Caco-2 (cell line): ENCODE data around the gene CLSTN1. TPM values are rescaled to one million over a fixed set of nuclear protein-coding genes. Genes with fewer than 3 reads are reported as not detected.

Experiments
- BruUV-seq: library from RNA; stranded (reverse); fragments of 400-500 nt; replicated peaks from 2 replicates; lab custom pipeline; 2021; lab: Mats Ljungman, UMichigan
- CTCF ChIA-PET: fragments of 300-600 bp; sonication (Branson Sonifier 250); formaldehyde crosslinking; loops from one replicate; lab custom pipeline; 2022; ENCODE audit warnings: antibody characterized with exemption; lab: Charles Lee
- POLR2A ChIA-PET: fragments of 300-600 bp; sonication (Branson Sonifier 250); formaldehyde crosslinking; loops from one replicate; lab custom pipeline; 2022; ENCODE audit warnings: antibody characterized with exemption; lab: Charles Lee
- DNase-seq, 2 experiments: peaks; one replicate each; pipeline versions ENCODE4 v3.0.0 to v3.0.0-alpha.2; 2020 to 2022
- H3K27me3 ChIP-seq: replicated peaks from 2 replicates; pipeline ENCODE4 v1.6.0; 2011; ENCODE audit warnings: low read length; ENCODE audit not compliant: control insufficient read depth, insufficient read depth
- H3K36me3 ChIP-seq: 2 replicates; pipeline ENCODE4 v1.5.1; 2011; ENCODE audit warnings: low read length; ENCODE audit not compliant: control insufficient read depth, insufficient read depth
- H3K4me1 ChIP-seq: fragments of 250-450 bp; sonication (Bioruptor Pico); 2 replicates; pipeline ENCODE4 v1.5.1; 2020; ENCODE audit warnings: mild to moderate bottlenecking
- H3K4me3 ChIP-seq: 2 replicates; pipeline ENCODE4 v1.5.1; 2011; ENCODE audit warnings: low read depth, mild to moderate bottlenecking, control low read depth, low read length
- H3K9me3 ChIP-seq: fragments of 250-450 bp; sonication (Bioruptor Pico); 2 replicates; pipeline ENCODE4 v1.5.1; 2020; ENCODE audit warnings: mild to moderate bottlenecking, moderate library complexity
- H3K27ac Mint-ChIP-seq: one replicate; pipeline ENCODE4 v1.8.0; 2022; ENCODE audit warnings: mixed read lengths; ENCODE audit not compliant: unreplicated experiment
- H3K27me3 Mint-ChIP-seq: one replicate; pipeline ENCODE4 v1.8.0; 2022; ENCODE audit warnings: mixed read lengths; ENCODE audit not compliant: insufficient read depth, unreplicated experiment
- H3K36me3 Mint-ChIP-seq: one replicate; pipeline ENCODE4 v1.8.0; 2022; ENCODE audit warnings: mild to moderate bottlenecking, mixed read lengths; ENCODE audit not compliant: insufficient read depth, unreplicated experiment
- H3K4me1 Mint-ChIP-seq: one replicate; pipeline ENCODE4 v1.8.0; 2022; ENCODE audit warnings: low read depth, mixed read lengths; ENCODE audit not compliant: unreplicated experiment
- H3K4me3 Mint-ChIP-seq: one replicate; pipeline ENCODE4 v1.8.0; 2022; ENCODE audit warnings: mild to moderate bottlenecking, moderate library complexity, mixed read lengths; ENCODE audit not compliant: unreplicated experiment
- H3K9me3 Mint-ChIP-seq: one replicate; pipeline ENCODE4 v1.8.0; 2022; ENCODE audit warnings: mixed read lengths; ENCODE audit not compliant: unreplicated experiment
- intact Hi-C: fragments of 100-400 bp; cut with micrococcal nuclease; formaldehyde crosslinking; loops from one replicate; pipeline ENCODE4 v1.10.0; 2022; ENCODE audit not compliant: unreplicated experiment
- total RNA-seq: library from RNA; stranded (reverse); gene quantifications from 2 replicates; pipeline ENCODE4 v1.2.3, GENCODE V29; 2022
- TF ChIP-seq, protein P1 (sequence below), 2 experiments: fragments of 200-600 bp in 1 of 2; IDR thresholded peaks; 1 replicate in 1 of 2; 2 replicates in 1 of 2; pipeline versions ENCODE4 v1.5.1 to v1.8.0; 2011 to 2022; ENCODE audit warnings: antibody characterized with exemption in 1 of 2, control low read depth in 1 of 2, inconsistent platforms in 1 of 2, low read depth in 1 of 2, low read length in 1 of 2, mild to moderate bottlenecking in 1 of 2, moderate library complexity in 1 of 2; ENCODE audit not compliant: insufficient read depth in 1 of 2, severe bottlenecking in 1 of 2, unreplicated experiment in 1 of 2

The CLSTN1 gene
- total RNA-seq, 1 experiment from 2014 or later: 102 TPM

DNA sequence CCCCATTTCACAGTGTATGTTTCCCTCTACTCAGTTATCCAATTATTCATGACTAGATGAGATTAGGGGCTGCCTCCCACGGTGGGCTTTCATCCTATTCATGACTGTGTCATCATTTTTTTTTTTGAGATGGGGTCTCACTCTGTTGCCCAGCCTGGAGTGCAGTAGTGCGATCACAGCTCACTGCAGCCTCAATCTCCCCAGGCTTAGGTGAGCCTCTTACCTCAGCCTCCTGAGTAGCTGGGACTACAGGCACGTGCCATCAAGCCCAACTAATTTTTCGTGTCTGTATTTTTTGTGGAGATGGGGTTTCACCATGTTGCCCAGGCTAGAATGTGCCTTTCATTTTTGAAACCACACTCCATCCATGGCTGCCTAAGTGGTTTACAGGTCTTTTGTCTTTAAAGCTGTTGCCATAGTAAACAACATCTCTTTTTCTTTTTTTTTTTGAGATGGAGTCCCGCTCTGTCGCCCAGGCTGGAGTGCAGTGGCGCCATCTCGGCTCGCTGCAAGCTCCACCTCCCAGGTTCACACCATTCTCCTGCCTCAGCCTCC, 112.2 kb downstream of the CLSTN1 start:
- H3K4me3 Mint-ChIP-seq: no peak overlapping the region
- Histone ChIP-seq H3K4me3 (no peak overlapping the region), H3K9me3 (no peaks in the 10 kb centered on the region), H3K36me3 (no peaks in the 10 kb centered on the region), H3K27me3 (no peaks in the 10 kb centered on the region), H3K4me1 (no peaks in the 10 kb centered on the region)
- TF ChIP-seq, protein P1, sequence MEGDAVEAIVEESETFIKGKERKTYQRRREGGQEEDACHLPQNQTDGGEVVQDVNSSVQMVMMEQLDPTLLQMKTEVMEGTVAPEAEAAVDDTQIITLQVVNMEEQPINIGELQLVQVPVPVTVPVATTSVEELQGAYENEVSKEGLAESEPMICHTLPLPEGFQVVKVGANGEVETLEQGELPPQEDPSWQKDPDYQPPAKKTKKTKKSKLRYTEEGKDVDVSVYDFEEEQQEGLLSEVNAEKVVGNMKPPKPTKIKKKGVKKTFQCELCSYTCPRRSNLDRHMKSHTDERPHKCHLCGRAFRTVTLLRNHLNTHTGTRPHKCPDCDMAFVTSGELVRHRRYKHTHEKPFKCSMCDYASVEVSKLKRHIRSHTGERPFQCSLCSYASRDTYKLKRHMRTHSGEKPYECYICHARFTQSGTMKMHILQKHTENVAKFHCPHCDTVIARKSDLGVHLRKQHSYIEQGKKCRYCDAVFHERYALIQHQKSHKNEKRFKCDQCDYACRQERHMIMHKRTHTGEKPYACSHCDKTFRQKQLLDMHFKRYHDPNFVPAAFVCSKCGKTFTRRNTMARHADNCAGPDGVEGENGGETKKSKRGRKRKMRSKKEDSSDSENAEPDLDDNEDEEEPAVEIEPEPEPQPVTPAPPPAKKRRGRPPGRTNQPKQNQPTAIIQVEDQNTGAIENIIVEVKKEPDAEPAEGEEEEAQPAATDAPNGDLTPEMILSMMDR (IDR thresholded peaks at IDR 0.05; ENCODE audit: insufficient read depth in 1 of 2, low read depth in 1 of 2, low read length in 1 of 2, severe bottlenecking in 1 of 2, unreplicated experiment in 1 of 2): no peak
- BruUV-seq: no TSS peak
- no peak overlapping the region for H3K27ac Mint-ChIP-seq
- ChIA-PET CTCF (no interaction called here), POLR2A (no interaction called here)
- H3K4me1 Mint-ChIP-seq: no peaks in the 10 kb centered on the region
- H3K27me3 Mint-ChIP-seq: no peaks in the 10 kb centered on the region
- no peaks in the 10 kb centered on the region for H3K9me3 Mint-ChIP-seq
- H3K36me3 Mint-ChIP-seq: no peaks in the 10 kb centered on the region
- intact Hi-C loops: no loop called here
- no peak for DNase-seq

DNA sequence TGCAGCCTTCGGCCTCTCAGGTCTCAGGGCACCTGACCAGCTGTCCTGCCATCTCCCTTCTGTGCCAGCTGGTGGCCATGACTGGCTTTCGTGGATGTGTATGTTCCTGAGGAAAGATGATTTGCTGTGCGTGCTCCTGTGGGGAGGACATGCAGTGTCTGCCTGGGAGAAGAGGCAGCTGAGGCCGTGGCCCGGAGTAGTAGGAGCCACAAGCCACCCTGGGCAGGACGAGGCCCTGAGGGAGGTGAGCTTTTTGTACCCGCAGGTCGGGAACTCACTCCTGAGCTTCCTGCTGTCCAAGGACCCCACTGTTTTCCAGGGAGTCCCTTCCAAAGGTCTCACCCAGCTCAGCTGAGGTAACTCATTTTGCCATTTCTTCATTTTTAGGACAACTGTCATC, 113.7 kb downstream of the CLSTN1 start:
- Histone ChIP-seq H3K9me3 (no peaks in the 10 kb centered on the region), H3K36me3 (no peaks in the 10 kb centered on the region), H3K4me3 (no peak overlapping the region), H3K4me1 (no peaks in the 10 kb centered on the region), H3K27me3 (no peaks in the 10 kb centered on the region)
- H3K9me3 Mint-ChIP-seq: no peaks in the 10 kb centered on the region
- intact Hi-C loops: no loop called here
- H3K4me1 Mint-ChIP-seq: no peaks in the 10 kb centered on the region
- TF ChIP-seq, protein P1 (IDR thresholded peaks at IDR 0.05; ENCODE audit: insufficient read depth in 1 of 2, low read depth in 1 of 2, low read length in 1 of 2, severe bottlenecking in 1 of 2, unreplicated experiment in 1 of 2): no peak
- no TSS peak for BruUV-seq
- ChIA-PET POLR2A (no interaction called here), CTCF (no interaction called here)
- no peak overlapping the region for H3K4me3 Mint-ChIP-seq
- no peak overlapping the region for H3K27ac Mint-ChIP-seq
- no peak for DNase-seq
- no peaks in the 10 kb centered on the region for H3K27me3 Mint-ChIP-seq
- no peaks in the 10 kb centered on the region for H3K36me3 Mint-ChIP-seq

DNA sequence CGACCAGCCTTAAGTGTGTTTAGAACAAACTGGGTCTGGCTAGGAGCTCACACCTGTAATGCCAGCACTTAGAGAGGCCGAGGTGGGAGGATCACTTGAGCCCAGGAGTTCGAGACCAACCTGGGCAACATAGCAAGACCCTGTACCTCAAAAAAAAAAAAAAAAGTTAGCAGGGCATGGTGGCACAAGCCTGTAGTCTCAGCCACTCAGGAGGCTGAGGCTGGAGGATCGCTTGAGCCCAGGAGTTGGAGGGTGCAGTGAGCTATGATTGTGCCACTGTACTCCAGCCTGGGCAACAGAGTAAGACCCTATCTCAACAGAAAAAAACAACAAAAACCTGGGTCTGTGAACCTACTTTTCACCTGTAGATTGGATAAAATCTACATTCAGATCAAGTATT, 117.6 kb downstream of the CLSTN1 start:
- TF ChIP-seq, protein P1 (IDR thresholded peaks at IDR 0.05; ENCODE audit: insufficient read depth in 1 of 2, low read depth in 1 of 2, low read length in 1 of 2, severe bottlenecking in 1 of 2, unreplicated experiment in 1 of 2): no peak
- H3K36me3 Mint-ChIP-seq: no peaks in the 10 kb centered on the region

More for the DNA sequence above, 117.6 kb downstream of the CLSTN1 start:
- Mint-ChIP-seq H3K9me3 (peaks cover 8% of the 10 kb centered on the region), H3K27ac (no peak overlapping the region), H3K27me3 (no peaks in the 10 kb centered on the region), H3K4me3 (no peak overlapping the region), H3K4me1 (no peaks in the 10 kb centered on the region)
- no TSS peak for BruUV-seq
- Histone ChIP-seq H3K9me3 (no peaks in the 10 kb centered on the region), H3K4me3 (no peak overlapping the region), H3K36me3 (no peaks in the 10 kb centered on the region), H3K27me3 (no peaks in the 10 kb centered on the region), H3K4me1 (no peaks in the 10 kb centered on the region)
- no peak for DNase-seq
- CTCF ChIA-PET: no interaction called here
- POLR2A ChIA-PET: no interaction called here
- intact Hi-C loops: no loop called here
